ENCODE data around the gene SLCO4A1. TPM values are rescaled to one million over a fixed set of nuclear protein-coding genes. Genes with fewer than 3 reads are reported as not detected.
A peak's percentile ranks its signal among the peaks of the same experiment; 100 is the strongest.

The SLCO4A1 gene
- total and polyA plus RNA-seq, 2 of the 4 experiments (the other 2 are of a cell fraction): 0.72 to 1.1 TPM

DNA sequence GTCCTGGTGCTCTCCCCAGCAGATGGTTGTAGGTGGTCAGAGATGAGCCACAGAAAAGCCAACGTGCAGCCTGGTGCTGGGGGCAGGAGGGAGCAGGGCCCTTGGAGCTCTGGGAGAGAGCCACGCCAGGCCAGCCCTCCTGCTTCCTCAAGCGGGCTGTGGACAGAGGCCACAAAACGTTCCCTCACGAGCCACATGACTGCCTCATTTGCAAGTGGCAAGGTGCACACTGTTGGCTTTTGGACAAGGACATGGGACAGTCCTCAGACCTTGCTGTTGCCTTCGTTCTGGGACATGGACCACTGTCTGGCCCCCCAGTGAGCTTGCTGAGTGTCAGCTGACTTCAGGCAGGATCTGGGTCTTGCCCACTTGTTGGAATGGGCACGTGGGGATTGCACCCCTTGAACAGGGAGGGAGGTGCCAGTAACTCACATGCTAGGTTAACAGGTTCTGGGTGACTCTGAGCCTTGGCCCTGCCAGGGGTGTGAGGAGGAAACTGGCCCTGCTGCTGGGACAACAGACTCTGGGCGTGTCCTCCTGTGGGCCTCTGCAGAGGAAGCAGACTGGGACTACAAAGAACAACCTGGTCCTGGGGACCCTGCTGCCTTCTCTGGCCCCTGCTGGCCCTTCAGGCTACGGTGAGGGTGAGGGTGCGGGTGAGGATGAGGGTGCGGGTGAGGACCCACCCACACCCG, 2.6 kb downstream of the SLCO4A1 start:
- H3K79me1 ChIP-seq (ENCODE audit: low read depth in 1 of 2, low read length in 2 of 2): no peaks in the 10 kb centered on the region
- H3K4ac ChIP-seq (ENCODE audit: low read depth, low read length): no peak overlapping the region
- no peak overlapping the region for H3K9ac ChIP-seq (ENCODE audit: low read depth, low read length)
- no peak overlapping the region for H2BK15ac ChIP-seq (ENCODE audit: low read depth, low read length)
- DNase-seq: no peak
- no peak overlapping the region for H3K4me2 ChIP-seq (ENCODE audit: low read depth, low read length)
- intact Hi-C loops (cut with micrococcal nuclease): no loop called here
- CTCF ChIA-PET: no interaction called here
- no peak overlapping the region for H4K5ac ChIP-seq (ENCODE audit: low read depth, low read length)
- no peak overlapping the region for H3K18ac ChIP-seq (ENCODE audit: low read depth, low read length)
- WGBS, 2 experiments (ENCODE audit: extremely low coverage in 2 of 2, insufficient read length in 1 of 2): 87% methylated on average over 6 of the region's 12 CpGs; no CpG with 5 or more reads in 1 of the 2 experiments
- H3K4me1 ChIP-seq (ENCODE audit: control insufficient read depth, insufficient read depth, low read length): peaks cover 1% of the 10 kb centered on the region; the same call in 1 of the 2 replicates
- no peak overlapping the region for H3K4me3 ChIP-seq (ENCODE audit: insufficient read depth, low read depth, low read length)
- no peak overlapping the region for H4K91ac ChIP-seq (ENCODE audit: insufficient read depth, low read depth, low read length)
- no peak overlapping the region for H3K56ac ChIP-seq (ENCODE audit: extremely low read depth, insufficient read depth, low read length)
- no peaks in the 10 kb centered on the region for H3K9me3 ChIP-seq (ENCODE audit: control insufficient read depth, insufficient read depth, low read length)
- dilution Hi-C loops (cut with HindIII; ENCODE audit: low sequenced_read_pairs, unreplicated experiment): no loop called here
- H2AK5ac ChIP-seq (ENCODE audit: low read depth, low read length): no peak overlapping the region
- H4K8ac ChIP-seq (ENCODE audit: low read depth in 2 of 2, low read length in 2 of 2): no peak overlapping the region
- no peak overlapping the region for H2AFZ ChIP-seq (replicated peaks; ENCODE audit: low read length, poor library complexity)
- POLR2A ChIA-PET (ENCODE audit: unreplicated experiment): no interaction called here
- no peaks in the 10 kb centered on the region for H3K36me3 ChIP-seq (ENCODE audit: control insufficient read depth, insufficient read depth, low read length)
- no peak overlapping the region for H2BK20ac ChIP-seq (ENCODE audit: low read depth, low read length)
- H2BK120ac ChIP-seq (ENCODE audit: low read depth, low read length): no peak overlapping the region
- peaks cover 3% of the 10 kb centered on the region; the same call in 1 of the 2 replicates for H3K9me1 ChIP-seq (ENCODE audit: insufficient read depth, low read length)
- no peaks in the 10 kb centered on the region for H4K20me1 ChIP-seq (ENCODE audit: insufficient read depth, low read length)
- no peak overlapping the region for H3K27ac ChIP-seq (ENCODE audit: insufficient read depth, low read length)
- in situ Hi-C loops (cut with MboI; ENCODE audit: low sequenced_read_pairs): no loop called here
- no peak overlapping the region for H3K23ac ChIP-seq (ENCODE audit: low read depth, low read length)
- no peak for TF ChIP-seq NFE2L2 (IDR thresholded peaks at IDR 0.05; ENCODE audit: low read depth, low read length)
- no peak for TF ChIP-seq RFX5 (IDR thresholded peaks at IDR 0.05; ENCODE audit: low read depth, low read length)
- no peak for TF ChIP-seq RAD21 (IDR thresholded peaks at IDR 0.05; ENCODE audit: low read length)
- no peak for TF ChIP-seq RCOR1 (IDR thresholded peaks at IDR 0.05; ENCODE audit: insufficient replicate concordance, low read length)
- TF ChIP-seq MAZ (IDR thresholded peaks at IDR 0.05; ENCODE audit: borderline replicate concordance, low read depth, low read length): no peak
- TF ChIP-seq FOS (IDR thresholded peaks at IDR 0.05; ENCODE audit: low read depth, low read length): no peak
- no peak for TF ChIP-seq POLR2A (IDR thresholded peaks at IDR 0.05; ENCODE audit: low read depth, low read length)
- TF ChIP-seq BHLHE40 (IDR thresholded peaks at IDR 0.05; ENCODE audit: low read depth, low read length): no peak
- no peak for TF ChIP-seq MAFK (IDR thresholded peaks at IDR 0.05; ENCODE audit: low read depth, low read length)
- no peak overlapping the region for H2BK5ac ChIP-seq (ENCODE audit: low read depth, low read length, poor library complexity, severe bottlenecking)
- H3K14ac ChIP-seq (replicated peaks; ENCODE audit: low read depth, low read length): no peak overlapping the region
- no TSS peak for BruUV-seq (replicated peaks)
- no peak for ATAC-seq (ENCODE audit: low read depth)
- peak overlapping the region; percentile 30 for H2AK9ac ChIP-seq (replicated peaks; ENCODE audit: low read depth, low read length, poor library complexity)
- H3K27me3 ChIP-seq (ENCODE audit: control insufficient read depth, insufficient read depth, low read length): peaks cover 29% of the 10 kb centered on the region

Data from IMR-90 (cell line).